NCI-H1417 (cell line): ENCODE measurements around the gene TUT4.
A peak's percentile ranks its signal among the peaks of the same experiment; 100 is the strongest.

ENCODE experiments used
- DNase-seq, 3 experiments: peaks; one replicate each; lab custom pipeline; 2025; lab: John Stamatoyannopoulos, UW

TUT4 gene

GRCh38 chr1:52574594-52574993, 21.7 kb upstream of the TUT4 start:
- peak in 1 of 3 experiments; percentile 13 for DNase-seq

GRCh38 chr1:52572387-52572786, 19.5 kb upstream of the TUT4 start:
- DNase-seq: no peak

GRCh38 chr1:52571783-52572182, 18.9 kb upstream of the TUT4 start:
- no peak for DNase-seq

GRCh38 chr1:52569449-52570210, 16.7 kb upstream of the TUT4 start:
- DNase-seq: no peak

- DNase-seq: no peak
Observed at GRCh38 chr1:52567943-52568342, 15.1 kb upstream of the TUT4 start.

GRCh38 chr1:52562766-52563165, 9.9 kb upstream of the TUT4 start:
- no peak for DNase-seq

- no peak for DNase-seq
Observed at GRCh38 chr1:52559875-52560274, 7.0 kb upstream of the TUT4 start.

GRCh38 chr1:52558941-52559340, 6.0 kb upstream of the TUT4 start:
- peak in 2 of 3 experiments; percentile 51 to 56 for DNase-seq

GRCh38 chr1:52556641-52557360, 3.9 kb upstream of the TUT4 start:
- peak in 1 of 3 experiments; percentile 21 for DNase-seq

- peak; percentile 54 to 86 (median 79) for DNase-seq
Observed at GRCh38 chr1:52554756-52555155, 1.9 kb upstream of the TUT4 start.

GRCh38 chr1:52554267-52554640, 1.4 kb upstream of the TUT4 start:
- DNase-seq: peak in 2 of 3 experiments; percentile 46 to 74

- peak; percentile 70 to 95 (median 87) for DNase-seq
Observed at GRCh38 chr1:52553362-52554266, 722 bp upstream of the TUT4 start.

- DNase-seq: peak; percentile 52 to 83 (median 72)
Observed at GRCh38 chr1:52552236-52552504, 722 bp downstream of the TUT4 start.

GRCh38 chr1:52551507-52552235, 1.2 kb downstream of the TUT4 start:
- peak; percentile 6 to 83 (median 62) for DNase-seq

- DNase-seq: peak in 1 of 3 experiments; percentile 32
Observed at GRCh38 chr1:52550447-52550846, 2.4 kb downstream of the TUT4 start.

- no peak for DNase-seq
Observed at GRCh38 chr1:52549267-52549666, 3.6 kb downstream of the TUT4 start.

GRCh38 chr1:52546852-52547251, 6.0 kb downstream of the TUT4 start:
- DNase-seq: no peak

- no peak for DNase-seq
Observed at GRCh38 chr1:52544665-52545525, 8.0 kb downstream of the TUT4 start.

- DNase-seq: peak in 1 of 3 experiments; percentile 19
Observed at GRCh38 chr1:52542085-52542688, 10.7 kb downstream of the TUT4 start.
